ENCODE data around the gene PELI1. TPM values are rescaled to one million over a fixed set of nuclear protein-coding genes. Genes with fewer than 3 reads are reported as not detected.

Gene PELI1
- total and polyA plus RNA-seq, 4 experiments from 2014 or later = 11.3 to 40.5 (median 26.1) TPM

DNA sequence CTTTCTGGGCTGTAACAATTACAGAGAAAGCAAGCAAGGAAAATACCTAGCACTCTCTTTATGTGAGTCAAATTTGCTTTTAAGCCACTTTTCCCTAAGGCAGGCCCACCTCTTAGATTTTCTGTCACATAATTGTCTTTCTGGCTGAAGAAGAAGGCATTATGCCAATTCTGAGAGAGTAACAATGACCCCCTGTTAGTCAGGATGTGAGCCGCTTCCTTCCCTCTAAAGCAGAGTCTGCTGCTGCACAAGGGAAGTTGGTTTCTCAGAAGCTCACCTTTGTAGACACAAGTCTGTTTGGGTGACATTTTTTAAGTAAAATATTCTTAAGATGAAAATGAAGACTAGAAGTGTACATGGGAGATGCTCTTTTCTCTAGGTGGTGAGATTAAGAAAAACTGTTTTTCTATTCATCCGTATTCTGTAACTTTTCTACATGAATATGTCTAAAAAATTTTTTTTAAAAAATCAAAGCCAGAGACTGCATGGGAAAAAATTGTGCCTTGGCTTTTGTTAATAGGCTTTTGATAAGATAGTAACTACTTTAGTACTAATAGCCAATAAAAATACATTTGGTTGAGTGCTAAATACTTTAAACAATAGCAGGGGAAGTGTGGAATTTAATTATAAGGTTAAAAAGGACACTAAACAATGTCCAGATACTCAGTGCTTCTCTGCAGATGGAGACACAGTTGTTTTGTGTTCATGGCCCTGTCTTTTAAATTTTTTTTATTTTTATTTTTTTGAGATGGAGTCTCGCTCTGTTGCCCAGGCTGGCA, 91.6 kb downstream of the PELI1 start:
- DNase-seq = peak in 2 of 5 donors; percentile 11 to 17
- no peaks in the 10 kb centered on the region for H3K9me3 Mint-ChIP-seq
- Histone ChIP-seq H3K36me3 (ENCODE audit: insufficient read depth, low read length) (no peaks in the 10 kb centered on the region), H3K9me3 (ENCODE audit: control insufficient read depth in 1 of 2, low read length in 2 of 2) (no peaks in the 10 kb centered on the region), H3K4me3 (ENCODE audit: low read length in 2 of 2) (no peak overlapping the region), H3K27me3 (ENCODE audit: insufficient read depth, low read length) (no peaks in the 10 kb centered on the region), H3K27ac (ENCODE audit: low read depth, low read length) (no peak overlapping the region), H3K4me1 (ENCODE audit: insufficient read depth, low read length) (peaks cover 28% of the 10 kb centered on the region)
- ChIA-PET POLR2A (ENCODE audit: partially characterized antibody) (interaction anchor here (0.7 to 1.4 kb wide), 5 partner anchors 11 to 471 kb away, joined by 3 to 4 read pairs (median 3); partner anchors contain the start of gene AFTPH), CTCF (ENCODE audit: partially characterized antibody) (interaction anchor here (1.3 to 11.9 kb wide), 4 partner anchors 90 to 471 kb away, joined by 3 to 341 read pairs (median 8); partner anchors contain the start of gene AFTPH)
- no peaks in the 10 kb centered on the region for H3K27me3 Mint-ChIP-seq
- intact Hi-C loops (cut with micrococcal nuclease) = no loop called here
- H3K4me1 Mint-ChIP-seq = peaks cover 16 to 42% (median 29%) of the 10 kb centered on the region in 4 donors
- H3K27ac Mint-ChIP-seq = peak overlapping the region in 4 of 7 donors; percentile 16 to 34 (median 24)
- peak overlapping the region in 1 of 8 donors; percentile 30 for H3K4me3 Mint-ChIP-seq
- no peaks in the 10 kb centered on the region for H3K36me3 Mint-ChIP-seq

DNA sequence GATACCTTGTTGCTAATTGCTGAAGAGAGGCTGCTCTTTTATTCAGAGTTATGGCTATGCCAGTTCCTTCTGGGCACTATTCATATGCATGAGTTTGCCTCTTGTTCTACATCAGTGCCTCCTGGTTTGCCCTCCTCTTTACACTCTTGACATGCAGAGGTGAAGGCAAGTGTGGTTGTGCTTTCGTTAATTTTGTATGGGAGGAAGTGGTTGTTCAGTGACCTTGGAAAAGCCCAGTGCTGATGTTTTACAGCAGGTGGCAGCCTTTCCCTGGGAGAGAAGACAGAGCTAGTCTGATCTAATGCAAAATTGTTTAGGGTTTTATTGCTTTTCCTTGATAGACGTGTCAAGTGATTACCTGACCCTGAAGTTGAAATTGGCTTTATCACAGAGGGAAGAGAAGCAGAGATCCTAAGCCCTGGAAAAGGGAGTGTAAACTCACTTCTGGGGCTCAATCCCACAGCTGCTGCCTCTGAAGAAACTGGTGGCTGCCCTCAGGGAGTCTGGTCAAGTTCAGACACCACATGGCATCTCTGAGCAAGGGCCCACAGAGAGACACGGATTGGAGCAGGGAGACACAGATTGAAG, 94.5 kb downstream of the PELI1 start:
- H3K27me3 ChIP-seq (ENCODE audit: insufficient read depth, low read length) = no peaks in the 10 kb centered on the region
- H3K4me1 ChIP-seq (ENCODE audit: insufficient read depth, low read length) = peaks cover 28% of the 10 kb centered on the region
- Mint-ChIP-seq H3K27ac (peak overlapping the region in 6 of 7 donors; percentile 3 to 76 (median 57)), H3K27me3 (no peaks in the 10 kb centered on the region), H3K36me3 (no peaks in the 10 kb centered on the region), H3K4me1 (peaks cover 16 to 35% (median 24%) of the 10 kb centered on the region in 4 donors), H3K4me3 (no peak overlapping the region), H3K9me3 (no peaks in the 10 kb centered on the region)
- intact Hi-C loops (cut with micrococcal nuclease) = loop anchor here (1.0 to 5.0 kb wide), 6 partner anchors 95 to 823 kb away; partner anchors contain the start of gene PELI1
- no peaks in the 10 kb centered on the region for H3K9me3 ChIP-seq (ENCODE audit: control insufficient read depth in 1 of 2, low read length in 2 of 2)
- CTCF ChIA-PET (ENCODE audit: partially characterized antibody) = interaction anchor here (0.7 to 11.9 kb wide), 20 partner anchors 13 to 517 kb away, joined by 3 to 341 read pairs (median 4); partner anchors contain the start of gene AFTPH
- no peak overlapping the region for H3K27ac ChIP-seq (ENCODE audit: low read depth, low read length)
- H3K36me3 ChIP-seq (ENCODE audit: insufficient read depth, low read length) = no peaks in the 10 kb centered on the region
- DNase-seq = peak; percentile 68 to 79 (median 74)
- POLR2A ChIA-PET (ENCODE audit: partially characterized antibody) = interaction anchor here (0.6 to 4.8 kb wide), 6 partner anchors 31 to 474 kb away, joined by 3 to 77 read pairs (median 4); partner anchors contain the start of genes AFTPH and VPS54
- H3K4me3 ChIP-seq (ENCODE audit: low read length in 2 of 2) = no peak overlapping the region

DNA sequence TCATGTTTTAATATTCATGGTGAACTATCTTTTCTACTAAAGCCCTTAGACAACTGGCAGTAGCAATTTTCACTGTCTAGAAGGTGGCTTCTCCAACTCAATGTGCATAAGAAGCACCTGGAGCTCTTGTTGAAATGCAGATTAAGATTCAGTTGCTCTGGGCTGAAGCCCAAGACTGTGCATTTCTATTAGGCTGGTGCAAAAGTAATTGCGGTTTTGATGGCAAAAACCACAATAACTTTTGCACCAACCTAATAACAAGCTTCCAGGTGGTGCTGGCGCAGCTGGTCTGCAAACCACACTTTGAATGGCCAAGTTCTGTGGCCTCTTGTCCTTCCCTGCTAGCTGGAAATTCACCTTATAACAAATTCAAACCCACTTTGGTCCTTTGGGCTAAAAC, 98.3 kb downstream of the PELI1 start:
- intact Hi-C loops (cut with micrococcal nuclease) = loop anchor here (5.0 kb wide), 1 partner anchor 826 kb away; no protein-coding TSS in a partner anchor
- CTCF ChIA-PET (ENCODE audit: partially characterized antibody) = interaction anchor here (0.9 to 11.9 kb wide), 2 partner anchors 283 to 442 kb away, joined by 3 to 341 read pairs; no protein-coding TSS in a partner anchor
- POLR2A ChIA-PET (ENCODE audit: partially characterized antibody) = interaction anchor here (0.6 to 1.0 kb wide), 2 partner anchors 34 to 1084 kb away, joined by 3 to 4 read pairs; partner anchors contain the start of gene RAB1A
- Histone ChIP-seq H3K27me3 (ENCODE audit: insufficient read depth, low read length) (no peaks in the 10 kb centered on the region), H3K36me3 (ENCODE audit: insufficient read depth, low read length) (no peaks in the 10 kb centered on the region), H3K4me3 (ENCODE audit: low read length in 2 of 2) (no peak overlapping the region), H3K4me1 (ENCODE audit: insufficient read depth, low read length) (peaks cover 8% of the 10 kb centered on the region), H3K27ac (ENCODE audit: low read depth, low read length) (no peak overlapping the region), H3K9me3 (ENCODE audit: control insufficient read depth in 1 of 2, low read length in 2 of 2) (no peaks in the 10 kb centered on the region)
- Mint-ChIP-seq H3K36me3 (no peaks in the 10 kb centered on the region), H3K9me3 (no peaks in the 10 kb centered on the region), H3K27ac (no peak overlapping the region), H3K4me3 (no peak overlapping the region), H3K4me1 (peaks cover 7 to 9% (median 8%) of the 10 kb centered on the region in 4 donors), H3K27me3 (no peaks in the 10 kb centered on the region)
- no peak for DNase-seq

Other genes starting within 250 kb of the PELI1 start
- 10 to 100 TPM; 15.2 to 16.4 TPM for gene VPS54, start 125.0 kb downstream of the PELI1 start, total RNA-seq
- gene VPS54, start 125.0 kb downstream of the PELI1 start, polyA plus RNA-seq = 1 to 10 TPM; 4.0 to 9.1 TPM